ENCODE measurements around the gene CSK.

Gene CSK

DNA sequence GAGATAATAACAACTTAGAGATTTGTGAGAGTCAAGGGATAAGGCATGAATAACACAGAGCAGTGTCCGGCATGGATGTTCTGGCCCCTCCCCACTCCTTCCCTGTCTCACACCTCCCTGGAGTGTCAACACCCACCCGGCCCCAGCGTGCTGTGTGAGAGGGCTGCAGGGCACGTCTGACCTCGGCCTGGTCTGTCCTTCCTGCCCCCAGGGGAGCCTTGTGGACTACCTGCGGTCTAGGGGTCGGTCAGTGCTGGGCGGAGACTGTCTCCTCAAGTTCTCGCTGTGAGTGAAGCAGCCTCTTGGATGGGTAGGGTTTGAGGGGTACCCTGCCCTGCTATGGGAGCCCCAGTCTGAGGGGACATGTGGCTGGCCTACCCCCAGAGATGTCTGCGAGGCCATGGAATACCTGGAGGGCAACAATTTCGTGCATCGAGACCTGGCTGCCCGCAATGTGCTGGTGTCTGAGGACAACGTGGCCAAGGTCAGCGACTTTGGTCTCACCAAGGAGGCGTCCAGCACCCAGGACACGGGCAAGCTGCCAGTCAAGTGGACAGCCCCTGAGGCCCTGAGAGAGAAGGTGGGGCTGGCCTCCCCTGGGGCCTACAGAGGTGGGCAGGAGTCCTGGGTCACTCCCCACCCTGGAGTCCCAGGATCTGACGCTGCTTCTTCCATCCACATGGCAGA, 19.6 kb downstream of the CSK start:
- DNase-seq (ENCODE audit: low read depth): no peak

DNA sequence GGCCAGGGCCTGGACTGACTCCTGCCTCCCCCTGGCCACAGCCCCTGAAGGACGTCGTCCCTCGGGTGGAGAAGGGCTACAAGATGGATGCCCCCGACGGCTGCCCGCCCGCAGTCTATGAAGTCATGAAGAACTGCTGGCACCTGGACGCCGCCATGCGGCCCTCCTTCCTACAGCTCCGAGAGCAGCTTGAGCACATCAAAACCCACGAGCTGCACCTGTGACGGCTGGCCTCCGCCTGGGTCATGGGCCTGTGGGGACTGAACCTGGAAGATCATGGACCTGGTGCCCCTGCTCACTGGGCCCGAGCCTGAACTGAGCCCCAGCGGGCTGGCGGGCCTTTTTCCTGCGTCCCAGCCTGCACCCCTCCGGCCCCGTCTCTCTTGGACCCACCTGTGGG, 20.4 kb downstream of the CSK start:
- no peak for DNase-seq (ENCODE audit: low read depth)

DNA sequence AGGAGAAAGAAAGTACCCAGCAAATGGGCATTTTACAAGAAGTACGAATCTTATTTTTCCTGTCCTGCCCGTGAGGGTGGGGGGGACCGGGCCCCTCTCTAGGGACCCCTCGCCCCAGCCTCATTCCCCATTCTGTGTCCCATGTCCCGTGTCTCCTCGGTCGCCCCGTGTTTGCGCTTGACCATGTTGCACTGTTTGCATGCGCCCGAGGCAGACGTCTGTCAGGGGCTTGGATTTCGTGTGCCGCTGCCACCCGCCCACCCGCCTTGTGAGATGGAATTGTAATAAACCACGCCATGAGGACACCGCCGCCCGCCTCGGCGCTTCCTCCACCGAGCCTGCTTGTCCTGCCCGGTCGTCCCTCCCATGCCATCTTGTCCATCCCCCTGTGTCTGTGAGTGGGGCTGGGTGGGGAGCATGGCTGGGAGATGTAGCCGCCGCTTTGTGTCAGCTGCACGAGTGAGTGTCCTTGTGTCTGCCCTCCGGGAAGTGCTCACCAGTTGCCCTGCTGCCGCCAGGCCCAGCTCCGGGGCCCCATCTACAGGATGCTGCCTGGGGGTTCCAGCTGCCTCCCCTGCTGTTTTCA, 21.1 kb downstream of the CSK start:
- DNase-seq (ENCODE audit: low read depth): no peak

DNA sequence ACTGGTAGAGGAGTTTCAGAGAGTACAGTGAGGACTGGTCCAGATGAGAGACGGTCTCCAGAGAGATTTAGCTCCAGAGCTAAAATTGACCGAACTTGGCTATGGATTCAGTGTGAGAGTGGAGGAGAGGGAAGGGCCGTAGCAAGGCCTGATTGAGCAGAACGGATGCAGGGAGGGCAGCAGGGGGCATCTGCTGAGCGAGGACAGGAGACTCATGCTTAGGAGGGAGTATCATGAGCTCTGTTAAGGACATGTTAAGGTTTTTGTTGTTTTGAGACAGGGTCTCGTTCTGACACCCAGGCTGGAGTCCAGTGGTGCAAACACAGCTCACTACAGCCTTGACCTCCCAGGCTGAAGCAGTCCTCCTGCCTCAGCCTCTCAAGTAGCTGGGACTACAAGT, 23.1 kb downstream of the CSK start:
- no peak for DNase-seq (ENCODE audit: low read depth)

DNA sequence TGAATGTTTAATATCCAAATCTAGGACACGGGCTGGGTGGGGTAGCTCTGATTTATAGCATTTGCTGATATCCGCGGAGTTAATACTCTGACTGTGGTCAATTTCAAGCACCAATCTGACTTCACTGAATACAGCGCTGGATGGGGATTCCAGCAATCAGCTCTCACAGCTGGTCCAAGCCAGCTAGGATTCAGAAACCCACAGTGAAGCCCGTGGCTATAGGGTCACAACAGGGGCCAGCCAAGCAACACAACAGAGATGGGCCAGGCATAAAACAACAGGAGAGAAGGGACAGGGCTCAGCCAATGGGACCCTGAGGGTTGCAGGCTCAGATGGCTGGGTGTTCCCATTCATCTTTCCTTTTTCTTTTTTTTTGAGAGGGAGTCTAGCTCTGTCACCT, 25.4 kb downstream of the CSK start:
- DNase-seq (ENCODE audit: low read depth): no peak

DNA sequence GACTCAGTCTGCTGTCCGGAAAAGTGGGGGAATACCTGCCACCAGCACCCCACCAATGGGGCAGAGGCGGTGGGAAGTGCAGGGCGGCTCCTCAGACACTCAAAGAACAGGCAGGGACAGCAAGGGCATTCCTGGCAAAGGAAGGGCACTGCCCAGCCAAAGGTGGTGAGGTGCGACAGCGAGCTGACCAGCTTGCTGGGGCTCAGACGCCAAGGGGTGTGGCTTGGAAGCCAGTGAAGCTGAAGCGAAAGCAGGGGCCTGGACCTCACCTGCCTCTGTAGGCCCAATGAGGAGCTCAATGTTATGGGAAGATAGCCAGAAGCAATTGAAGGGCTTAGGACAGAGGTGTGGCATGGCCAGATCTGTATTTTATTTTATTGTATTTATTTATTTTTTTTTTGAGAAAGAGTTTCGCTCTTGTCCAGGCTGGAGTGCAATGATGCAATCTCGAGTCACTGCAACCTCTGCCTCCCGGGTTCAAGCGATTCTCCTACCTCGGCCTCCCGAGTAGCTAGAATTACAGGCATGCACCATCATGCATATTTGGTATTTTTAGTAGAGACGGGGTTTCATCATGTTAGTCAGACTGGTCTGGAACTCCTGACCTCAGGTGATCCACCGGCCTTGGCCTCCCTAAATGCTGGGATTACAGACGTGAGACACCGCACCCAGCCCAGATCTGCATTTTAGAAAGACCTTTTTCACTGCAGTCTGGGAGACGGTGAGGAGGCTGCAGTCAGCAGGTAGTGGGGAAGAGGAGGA, 26.4 kb downstream of the CSK start:
- DNase-seq (ENCODE audit: low read depth): no peak

DNA sequence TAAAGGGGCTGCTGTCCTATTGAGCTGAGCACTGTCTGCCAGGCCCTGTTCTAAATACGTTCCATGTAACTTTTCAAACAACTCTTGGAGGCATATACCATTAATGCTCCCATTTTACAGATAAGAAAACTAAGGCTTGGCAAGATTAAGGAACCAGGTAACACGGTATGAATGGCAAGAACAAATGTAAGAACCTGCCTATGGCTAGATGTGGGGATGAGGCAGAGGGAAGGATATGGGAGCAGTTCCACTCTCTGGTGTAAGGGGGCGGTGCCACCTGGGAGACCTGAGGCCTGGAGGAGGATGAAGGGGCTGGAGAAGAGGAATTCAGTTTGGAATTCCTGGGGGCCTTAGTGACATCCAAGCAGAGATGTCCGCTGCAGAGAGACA, 27.0 kb downstream of the CSK start:
- DNase-seq (ENCODE audit: low read depth): no peak

DNA sequence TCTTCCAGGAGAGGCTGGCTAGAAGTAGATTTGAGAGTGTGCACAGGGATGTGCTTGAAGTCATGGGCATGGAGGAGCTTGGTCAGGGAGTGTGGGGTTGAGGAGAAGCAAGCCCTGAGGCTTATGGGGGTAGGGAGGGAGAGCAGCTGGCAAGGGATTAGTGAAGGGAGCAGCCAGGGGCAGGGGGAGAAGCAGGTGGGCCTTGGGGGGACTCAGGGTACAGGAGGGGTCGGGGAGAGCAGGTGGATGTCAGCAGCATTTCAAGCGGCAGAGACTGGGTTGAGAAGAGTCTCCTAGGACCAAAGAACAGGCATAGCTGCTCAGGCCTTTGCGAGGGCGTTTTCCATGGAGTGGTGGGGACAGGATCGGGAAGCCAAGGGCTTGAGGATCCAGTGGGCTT, 27.4 kb downstream of the CSK start:
- no peak for DNase-seq (ENCODE audit: low read depth)

DNA sequence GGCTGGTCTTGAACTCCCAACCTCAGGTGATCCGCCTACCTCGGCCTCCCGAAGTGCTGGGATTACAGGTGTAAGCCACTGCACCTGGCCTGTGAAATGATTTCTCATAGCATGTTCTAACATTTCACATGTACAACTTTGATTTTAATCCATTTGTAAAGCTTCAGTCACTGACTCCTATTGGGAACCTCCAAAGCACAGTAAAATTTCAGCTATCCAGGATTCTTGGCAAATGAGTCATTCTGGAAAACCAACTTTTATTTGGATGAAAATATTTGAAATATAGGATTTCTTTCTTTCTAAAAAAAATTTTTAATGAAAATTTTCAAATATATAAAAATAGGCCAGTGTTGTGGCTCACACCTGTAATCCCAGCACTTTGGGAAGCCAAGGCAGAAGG, 28.1 kb downstream of the CSK start:
- DNase-seq (ENCODE audit: low read depth): no peak

DNA sequence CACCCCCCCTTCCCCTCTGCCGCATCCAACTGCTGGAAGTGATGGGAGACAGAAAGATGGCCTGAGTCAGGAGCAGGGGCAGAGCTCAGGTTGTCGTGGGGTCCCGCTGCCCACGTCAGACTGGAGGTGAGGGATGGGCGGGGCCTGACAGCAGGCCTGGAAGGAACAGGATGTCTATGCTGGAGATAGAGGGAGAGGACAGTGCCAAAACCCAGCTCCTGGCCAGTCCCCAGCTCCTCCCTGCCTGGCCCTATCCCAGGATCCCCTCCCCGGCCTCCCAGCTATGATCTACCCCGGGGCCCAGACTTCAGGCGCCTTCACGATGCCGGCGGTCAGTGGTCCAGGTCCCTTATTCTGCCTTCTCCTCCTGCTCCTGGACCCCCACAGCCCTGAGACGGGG, 30.7 kb downstream of the CSK start, which contains the start of gene LMAN1L:
Gene LMAN1L, plus strand, starts transcription at position 303 of the 400 bp plus-strand sequence. Its CDS starts 20 bp downstream, at position 323.
- DNase-seq (ENCODE audit: low read depth): no peak

DNA sequence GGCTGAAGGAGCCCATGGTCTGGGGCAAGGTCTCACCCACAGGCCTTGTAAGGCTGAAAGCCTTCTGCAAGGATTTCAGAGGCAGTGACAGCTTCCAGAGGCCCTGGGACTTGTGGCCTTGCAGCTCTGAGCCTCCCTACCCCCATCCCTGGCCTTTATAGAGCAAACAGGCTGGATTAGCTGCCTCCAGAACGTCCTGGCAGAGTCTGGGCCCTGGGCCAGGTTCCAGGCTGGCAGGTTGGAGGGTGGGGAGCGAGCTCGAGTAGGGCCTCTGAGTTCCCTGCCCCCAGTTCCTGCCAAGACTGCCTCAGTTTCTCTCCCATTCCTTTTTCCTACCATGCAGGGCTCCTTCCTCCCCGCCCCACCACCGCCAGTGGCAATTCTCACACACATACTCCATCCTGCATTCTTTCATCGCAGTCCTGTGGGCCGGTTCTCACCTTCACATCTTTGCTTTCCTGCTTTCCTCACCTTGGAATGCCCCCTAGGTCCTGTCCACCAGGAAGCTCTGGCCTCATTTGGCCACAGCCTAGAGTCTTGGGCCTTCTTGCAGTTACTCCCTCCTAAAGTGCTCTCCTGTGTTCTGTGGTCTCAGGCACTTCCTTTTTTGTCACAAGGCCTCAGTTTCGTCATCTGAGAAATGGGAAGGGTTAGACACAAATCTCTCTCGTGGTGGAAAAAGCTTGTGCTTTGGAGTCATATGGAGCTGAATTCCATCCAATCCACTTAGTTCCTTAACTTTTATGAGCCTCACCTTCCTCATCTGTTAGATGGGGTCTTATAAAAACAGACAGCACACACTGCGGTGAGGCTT, 33.4 kb downstream of the CSK start:
- DNase-seq (ENCODE audit: low read depth): no peak

DNA sequence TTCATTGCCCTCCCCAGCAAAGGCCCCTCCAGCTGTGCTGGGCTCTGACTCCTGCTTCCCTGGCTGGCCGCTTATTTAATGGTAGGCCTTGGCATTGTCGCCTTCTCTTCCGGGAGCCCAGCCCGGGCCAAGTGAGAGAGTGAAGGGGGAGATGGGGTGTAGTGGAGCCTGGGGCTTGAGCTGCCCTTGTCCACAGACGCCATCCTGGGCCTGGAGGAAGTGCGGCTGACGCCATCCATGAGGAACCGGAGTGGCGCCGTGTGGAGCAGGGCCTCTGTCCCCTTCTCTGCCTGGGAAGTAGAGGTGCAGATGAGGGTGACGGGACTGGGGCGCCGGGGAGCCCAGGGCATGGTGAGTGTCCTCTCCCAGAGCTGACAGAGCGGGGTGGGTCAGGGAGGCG, 34.1 kb downstream of the CSK start:
- no peak for DNase-seq (ENCODE audit: low read depth)

DNA sequence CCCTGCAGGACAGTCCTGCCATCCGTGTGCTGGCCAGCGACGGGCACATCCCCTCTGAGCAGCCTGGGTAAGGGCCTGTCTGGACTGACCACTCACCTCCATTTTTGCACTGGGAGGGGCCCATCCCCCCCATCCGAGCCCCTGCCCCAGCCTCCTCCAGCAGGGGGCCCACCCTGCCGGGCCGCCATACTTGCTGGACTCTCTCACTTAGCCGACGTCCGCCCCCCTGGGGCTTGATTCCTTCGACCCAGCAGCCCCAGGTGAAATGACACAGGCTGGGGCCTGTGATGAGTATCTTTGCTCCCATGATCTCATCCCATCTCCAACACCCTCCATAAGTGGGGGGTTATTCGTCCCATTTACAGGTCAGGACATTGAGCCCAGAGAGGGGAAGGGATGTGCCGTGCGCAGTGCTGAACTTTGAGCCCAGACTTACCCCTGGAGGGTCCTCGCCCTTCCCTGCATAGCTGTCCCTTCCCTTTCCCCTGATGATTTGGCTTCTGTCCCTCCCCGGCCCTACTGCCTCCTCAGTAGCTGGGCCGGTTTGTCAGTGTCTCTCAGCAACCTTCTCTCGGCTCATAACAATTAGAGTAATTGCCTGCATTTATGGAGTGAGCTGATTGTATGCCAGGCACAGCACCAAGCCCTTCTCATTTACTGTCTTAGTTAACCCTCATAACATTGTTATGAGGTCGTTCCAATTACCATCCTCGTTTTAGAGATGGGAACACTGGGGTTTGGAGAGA, 34.9 kb downstream of the CSK start:
- no peak for DNase-seq (ENCODE audit: low read depth)

DNA sequence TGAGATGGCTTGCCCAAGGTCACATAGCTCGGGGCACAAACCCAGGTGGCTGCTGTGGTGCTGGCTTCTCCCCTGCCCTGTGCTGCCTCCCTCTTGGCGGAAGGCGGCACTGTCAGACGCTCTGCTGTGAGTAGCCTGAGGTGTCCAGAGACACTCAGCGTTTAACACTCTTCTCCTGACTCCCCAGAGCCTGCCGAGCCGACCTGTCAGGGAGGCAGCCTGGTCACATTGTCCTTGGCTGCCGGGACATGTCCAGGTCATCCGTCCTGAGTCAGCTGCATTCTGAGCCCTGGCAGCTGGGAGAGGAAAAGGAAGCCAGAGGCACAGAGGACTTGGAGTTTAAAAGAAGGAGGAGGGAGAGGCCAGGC, 35.5 kb downstream of the CSK start:
- no peak for DNase-seq (ENCODE audit: low read depth)

DNA sequence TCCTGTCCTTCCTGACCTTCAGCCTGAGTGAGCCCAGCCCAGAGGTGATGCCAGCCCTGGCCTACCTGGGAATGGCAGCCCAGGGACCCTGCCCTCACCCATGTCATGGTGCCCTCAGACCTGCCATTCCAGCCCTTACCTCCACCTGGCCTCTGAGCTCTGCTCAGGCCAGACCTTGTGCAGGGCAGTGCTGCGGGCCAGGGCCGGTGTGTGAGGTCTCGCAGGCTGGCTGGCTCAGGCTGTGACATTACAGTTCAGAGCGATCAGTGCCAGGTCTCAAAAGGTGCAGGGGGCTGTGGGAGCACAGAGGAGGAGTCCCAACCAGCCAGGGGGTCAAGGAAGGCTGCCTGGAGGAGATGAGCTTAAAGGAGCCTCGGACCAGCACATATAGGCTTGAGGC, 38.2 kb downstream of the CSK start:
- no peak for DNase-seq (ENCODE audit: low read depth)

DNA sequence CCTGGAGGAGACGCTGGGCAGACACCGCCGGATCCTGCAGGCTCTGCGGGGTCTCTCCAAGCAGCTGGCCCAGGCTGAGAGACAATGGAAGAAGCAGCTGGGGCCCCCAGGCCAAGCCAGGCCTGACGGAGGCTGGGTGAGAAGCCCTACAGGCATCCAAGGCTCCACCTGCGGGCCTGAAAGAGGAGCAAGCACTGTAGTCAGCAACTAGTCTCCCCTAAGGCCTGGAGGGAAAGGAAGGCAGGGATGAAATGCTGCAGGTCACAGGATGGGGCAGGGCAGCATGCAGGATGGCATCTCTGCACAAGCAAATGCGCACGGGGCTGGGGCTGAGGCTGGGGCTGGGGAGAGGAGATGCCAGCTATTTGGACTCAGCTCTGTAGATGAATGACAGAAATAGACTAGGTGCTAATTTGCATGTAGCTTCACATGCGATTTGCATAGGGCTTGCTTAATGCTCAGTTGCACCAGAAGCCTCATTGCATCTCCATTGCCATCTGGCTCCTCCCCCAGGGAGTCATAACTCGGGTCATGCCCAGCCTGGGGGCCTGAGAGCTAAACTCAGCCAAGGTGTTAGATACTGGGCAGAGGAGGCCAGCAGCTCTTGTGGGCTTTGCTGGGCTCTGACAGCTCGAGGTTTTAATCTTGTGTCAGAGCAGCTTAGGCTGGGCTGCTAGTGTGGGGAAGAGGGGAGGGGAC, 39.4 kb downstream of the CSK start:
- no peak for DNase-seq (ENCODE audit: low read depth)

DNA sequence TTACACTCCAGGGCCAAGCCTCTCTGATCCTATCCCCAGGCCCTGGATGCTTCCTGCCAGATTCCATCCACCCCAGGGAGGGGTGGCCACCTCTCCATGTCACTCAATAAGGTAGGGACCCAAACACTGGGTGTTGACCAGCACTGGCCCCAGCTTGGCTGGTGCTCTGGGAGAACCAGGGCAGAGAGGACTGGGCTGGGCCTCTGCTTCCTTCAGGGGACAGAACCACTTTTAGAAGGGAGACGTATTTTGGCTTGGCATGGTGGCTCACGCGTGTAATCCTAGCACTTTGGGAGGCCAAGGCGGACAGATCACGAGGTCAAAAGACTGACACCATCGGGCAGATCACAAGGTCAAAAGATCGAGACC, 39.9 kb downstream of the CSK start:
- DNase-seq (ENCODE audit: low read depth): no peak

DNA sequence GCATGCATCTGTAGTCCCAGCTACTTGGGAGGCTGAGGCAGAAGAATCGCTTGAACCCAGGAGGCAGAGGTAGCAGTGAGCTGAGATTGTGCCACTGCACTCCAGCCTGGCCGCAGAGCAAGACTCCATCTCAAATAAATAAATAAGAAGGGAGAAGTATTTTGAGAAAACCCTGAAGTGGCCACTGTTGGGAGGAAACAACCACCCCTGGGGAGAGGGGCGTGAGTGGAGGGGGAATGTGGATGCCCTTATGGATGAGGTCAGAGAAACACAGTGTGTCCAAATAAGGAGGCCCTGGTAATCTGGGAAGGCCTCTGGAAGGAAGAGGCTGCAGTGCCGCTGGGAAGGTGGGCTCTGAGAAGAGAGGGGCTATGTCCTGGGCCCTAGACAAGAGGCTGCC, 40.4 kb downstream of the CSK start:
- DNase-seq (ENCODE audit: low read depth): no peak

DNA sequence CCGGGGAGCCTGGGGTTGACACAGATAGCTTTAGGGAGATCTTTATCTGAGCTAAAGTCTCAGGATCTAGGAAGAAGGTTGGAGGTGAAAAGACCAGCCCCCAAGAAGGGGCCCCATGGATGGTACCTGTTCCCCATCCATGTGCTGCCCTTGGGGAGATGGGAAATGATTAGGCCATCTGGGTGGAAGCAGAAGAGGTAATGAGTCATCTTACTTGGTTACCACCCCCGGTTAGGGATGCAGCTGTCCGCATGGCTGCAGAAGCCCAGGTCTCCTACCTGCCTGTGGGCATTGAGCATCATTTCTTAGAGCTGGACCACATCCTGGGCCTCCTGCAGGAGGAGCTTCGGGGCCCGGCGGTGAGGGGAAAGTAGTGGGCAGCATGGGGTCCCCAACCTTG, 41.4 kb downstream of the CSK start:
- DNase-seq (ENCODE audit: low read depth): no peak

DNA sequence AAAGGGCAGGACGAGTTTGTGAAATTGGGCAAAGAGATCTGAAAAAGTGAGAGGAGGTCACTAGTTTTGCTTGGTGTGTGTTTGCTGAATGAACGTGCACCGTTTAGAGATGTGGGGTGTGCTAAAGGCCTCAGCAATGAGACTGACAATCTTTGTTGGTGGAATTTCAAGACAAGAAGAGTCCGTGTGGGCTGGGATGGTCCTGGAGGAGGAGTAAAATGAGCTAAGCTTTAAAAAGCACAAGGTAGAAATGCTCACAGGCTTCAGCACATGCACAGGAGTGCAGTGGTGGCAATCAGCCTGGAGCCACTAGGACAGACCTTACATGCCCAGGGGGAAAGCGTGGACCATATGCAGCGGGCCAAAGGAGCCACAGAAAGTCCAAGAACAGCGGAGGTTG, 43.1 kb downstream of the CSK start:
- no peak for DNase-seq (ENCODE audit: low read depth)

DNA sequence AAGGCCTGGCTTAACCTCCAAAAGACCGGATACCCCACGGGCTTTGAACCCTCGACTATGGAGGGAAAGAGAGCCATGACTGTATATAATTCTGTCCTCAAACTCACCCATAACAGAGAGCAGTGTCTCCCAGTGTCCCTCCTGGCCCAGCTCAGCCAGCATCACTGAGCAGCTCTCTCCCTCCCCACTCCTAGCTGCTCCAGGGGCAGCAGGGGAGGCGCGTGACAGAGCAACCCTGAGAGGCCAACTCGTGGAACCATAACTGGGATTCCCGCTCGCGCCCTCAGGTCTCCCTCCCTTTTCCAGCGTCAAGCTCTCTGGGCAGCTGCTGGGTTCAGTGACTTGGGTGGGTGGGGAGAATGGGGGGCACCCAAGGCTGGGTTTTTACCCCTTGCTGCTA, 44.0 kb downstream of the CSK start:
- DNase-seq (ENCODE audit: low read depth): no peak
